ENCODE data around the gene RBP5. TPM values are rescaled to one million over a fixed set of nuclear protein-coding genes. Genes with fewer than 3 reads are reported as not detected.

The RBP5 gene
- total and polyA plus RNA-seq, 8 donors: 3.3 to 5.3 (median 5.0) TPM; not detected in 5

- Histone ChIP-seq H3K9me3 (no peaks in the 10 kb centered on the region), H3K4me1 (no peaks in the 10 kb centered on the region), H3K27ac (no peak overlapping the region), H3K36me3 (peaks cover 7 to 99% (median 89%) of the 10 kb centered on the region in 4 donors), H3K27me3 (no peaks in the 10 kb centered on the region), H3K4me3 (no peak overlapping the region)
- TF ChIP-seq EP300 (IDR thresholded peaks at IDR 0.05) (no peak), CTCF (IDR thresholded peaks at IDR 0.05) (no peak), POLR2A (IDR thresholded peaks at IDR 0.05) (no peak), POLR2AphosphoS5 (IDR thresholded peaks at IDR 0.05) (no peak)
- no peak for DNase-seq
- WGBS, 5 donors: 95 to 97% (median 96%) methylated on average over 4 to 6 of the region's 6 CpGs
- intact Hi-C loops (cut with DNase I; ENCODE audit: low total_unique reads): no loop called here
Measured at GRCh38 chr12:7150841-7151240, 22.2 kb upstream of the RBP5 start.

GRCh38 chr12:7150356-7150755, 21.7 kb upstream of the RBP5 start:
- WGBS, 5 donors: 92 to 96% (median 93%) methylated on average over 8 to 12 of the region's 12 CpGs
- H3K27me3 ChIP-seq: no peaks in the 10 kb centered on the region
- intact Hi-C loops (cut with DNase I; ENCODE audit: low total_unique reads): no loop called here
- peaks cover 7 to 99% (median 88%) of the 10 kb centered on the region in 4 donors for H3K36me3 ChIP-seq
- no peak overlapping the region for H3K4me3 ChIP-seq
- H3K4me1 ChIP-seq: no peaks in the 10 kb centered on the region
- no peak for DNase-seq
- no peak overlapping the region for H3K27ac ChIP-seq
- TF ChIP-seq CTCF (IDR thresholded peaks at IDR 0.05): no peak
- TF ChIP-seq EP300 (IDR thresholded peaks at IDR 0.05): no peak
- TF ChIP-seq POLR2A (IDR thresholded peaks at IDR 0.05): no peak
- no peak for TF ChIP-seq POLR2AphosphoS5 (IDR thresholded peaks at IDR 0.05)
- H3K9me3 ChIP-seq: no peaks in the 10 kb centered on the region

DNA sequence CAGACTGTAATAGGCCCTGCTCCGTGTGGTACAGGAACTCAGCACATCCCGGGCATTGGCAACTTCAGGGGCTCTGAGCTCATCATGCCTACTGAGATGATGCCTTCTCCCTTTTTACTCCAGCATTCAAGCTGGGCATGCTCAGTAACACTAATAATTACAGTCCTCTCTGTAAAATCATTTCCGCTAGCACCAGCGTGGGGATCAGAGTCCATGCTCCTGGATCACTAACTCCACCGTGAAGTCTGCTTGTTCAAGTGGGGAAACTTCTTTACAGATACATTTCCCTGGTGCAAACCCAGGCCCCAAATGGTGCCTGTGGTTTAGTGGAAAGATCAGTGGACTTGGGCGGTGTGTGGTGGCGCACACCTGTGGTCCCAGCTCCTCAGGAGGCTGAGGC, 18.2 kb upstream of the RBP5 start:
- no peak overlapping the region for H3K27ac ChIP-seq
- peaks cover 7 to 87% (median 67%) of the 10 kb centered on the region in 4 donors for H3K36me3 ChIP-seq
- H3K27me3 ChIP-seq: no peaks in the 10 kb centered on the region
- no peaks in the 10 kb centered on the region for H3K4me1 ChIP-seq
- no peaks in the 10 kb centered on the region for H3K9me3 ChIP-seq
- WGBS, 5 donors: 90 to 96% (median 94%) methylated on average over 7 of the region's 7 CpGs
- H3K4me3 ChIP-seq: no peak overlapping the region
- intact Hi-C loops (cut with DNase I; ENCODE audit: low total_unique reads): no loop called here
- no peak for TF ChIP-seq POLR2A (IDR thresholded peaks at IDR 0.05)
- TF ChIP-seq POLR2AphosphoS5 (IDR thresholded peaks at IDR 0.05): no peak
- no peak for DNase-seq

- WGBS, 5 donors: 93 to 97% (median 94%) methylated on average over 7 of the region's 7 CpGs
- Histone ChIP-seq H3K27ac (no peak overlapping the region), H3K27me3 (no peaks in the 10 kb centered on the region), H3K9me3 (no peaks in the 10 kb centered on the region), H3K4me1 (no peaks in the 10 kb centered on the region), H3K4me3 (no peak overlapping the region), H3K36me3 (peaks cover 5 to 87% (median 65%) of the 10 kb centered on the region in 4 donors)
- TF ChIP-seq POLR2A (IDR thresholded peaks at IDR 0.05) (no peak), CTCF (IDR thresholded peaks at IDR 0.05) (no peak), EP300 (IDR thresholded peaks at IDR 0.05) (no peak), POLR2AphosphoS5 (IDR thresholded peaks at IDR 0.05) (no peak)
- intact Hi-C loops (cut with DNase I; ENCODE audit: low total_unique reads): no loop called here
- no peak for DNase-seq
Measured at GRCh38 chr12:7146228-7146627, 17.5 kb upstream of the RBP5 start.

DNA sequence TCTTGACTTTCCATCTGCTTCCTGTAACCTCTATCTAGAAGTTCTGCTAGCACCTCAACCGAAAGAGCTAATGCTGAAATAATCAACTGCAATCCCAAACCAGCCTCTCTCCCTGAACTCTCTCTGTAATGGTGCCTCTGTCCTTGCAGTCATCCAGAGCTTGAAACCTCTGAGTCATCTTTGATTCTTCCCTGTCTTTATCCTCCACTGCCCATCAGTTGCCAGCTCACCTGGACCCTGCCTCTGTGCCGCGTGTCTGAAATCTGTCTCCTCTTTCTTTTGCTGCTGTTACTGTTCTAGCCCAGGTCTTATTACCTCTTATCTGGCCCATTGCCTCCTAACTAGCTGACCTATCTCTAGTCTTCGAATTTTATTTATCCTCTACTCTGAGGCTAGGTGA, 17.0 kb upstream of the RBP5 start:
- 63 to 87% (median 75%) methylated on average over 4 of the region's 4 CpGs for WGBS, 5 donors

More for the DNA sequence above, 17.0 kb upstream of the RBP5 start:
- Histone ChIP-seq H3K36me3 (peaks cover 0 to 87% (median 64%) of the 10 kb centered on the region in 4 donors), H3K9me3 (no peaks in the 10 kb centered on the region), H3K4me3 (no peak overlapping the region), H3K27ac (no peak overlapping the region), H3K27me3 (no peaks in the 10 kb centered on the region), H3K4me1 (no peaks in the 10 kb centered on the region)
- DNase-seq: no peak
- TF ChIP-seq POLR2AphosphoS5 (IDR thresholded peaks at IDR 0.05): no peak
- no peak for TF ChIP-seq CTCF (IDR thresholded peaks at IDR 0.05)
- no peak for TF ChIP-seq POLR2A (IDR thresholded peaks at IDR 0.05)
- TF ChIP-seq EP300 (IDR thresholded peaks at IDR 0.05): no peak
- intact Hi-C loops (cut with DNase I; ENCODE audit: low total_unique reads): no loop called here

Measured in stomach (tissue), 9 donors.